Osteoblast (primary cell): ENCODE data around the gene F2R. TPM values are rescaled to one million over a fixed set of nuclear protein-coding genes. Genes with fewer than 3 reads are reported as not detected.

Experiments
- DNase-seq: peaks from one replicate; pipeline ENCODE4 v3.0.0; 2011; ENCODE audit warnings: low spot score, mixed read lengths; ENCODE audit not compliant: insufficient read length; ENCODE audit errors: missing footprints
- H2AFZ ChIP-seq: 2 replicates; pipeline ENCODE4 v1.6.0; 2011; ENCODE audit warnings: mild to moderate bottlenecking, low read length
- H3K27ac ChIP-seq: 2 replicates; pipeline ENCODE4 v1.5.1; 2011; ENCODE audit warnings: mild to moderate bottlenecking, low read depth, low read length, moderate library complexity
- H3K27me3 ChIP-seq: 2 replicates; pipeline ENCODE4 v1.6.0; 2012; ENCODE audit warnings: mild to moderate bottlenecking, control low read depth, inconsistent platforms, low read length, moderate library complexity; ENCODE audit not compliant: insufficient read depth
- H3K36me3 ChIP-seq: 2 replicates; pipeline ENCODE4 v1.5.1; 2011; ENCODE audit warnings: mild to moderate bottlenecking, low read length, control low read depth, moderate library complexity; ENCODE audit not compliant: insufficient read depth
- H3K4me1 ChIP-seq: 2 replicates; pipeline ENCODE4 v1.5.1; 2011; ENCODE audit warnings: mild to moderate bottlenecking, low read length, control low read depth, moderate library complexity; ENCODE audit not compliant: insufficient read depth
- H3K4me2 ChIP-seq: 2 replicates; pipeline ENCODE4 v1.6.0; 2011; ENCODE audit warnings: mild to moderate bottlenecking, low read length; ENCODE audit not compliant: insufficient read depth
- H3K4me3 ChIP-seq: fragments of 200-600 bp; sonication (generic); 3 replicates; pipeline ENCODE4 v1.5.1; 2012; ENCODE audit warnings: mild to moderate bottlenecking, low read length, inconsistent platforms; ENCODE audit not compliant: insufficient read depth
- H3K79me2 ChIP-seq: 2 replicates; pipeline ENCODE4 v1.6.0; 2012; ENCODE audit warnings: mild to moderate bottlenecking, low read length, control low read depth, inconsistent platforms; ENCODE audit not compliant: insufficient read depth
- H3K9me3 ChIP-seq: 2 replicates; pipeline ENCODE4 v1.5.1; 2011; ENCODE audit warnings: low read depth, low read length, control low read depth
- H4K20me1 ChIP-seq: 2 replicates; pipeline ENCODE4 v1.6.0; 2012; ENCODE audit warnings: mild to moderate bottlenecking, low read length, control low read depth; ENCODE audit not compliant: insufficient read depth
- total RNA-seq: library from RNA; depleted of rRNA; stranded (reverse); fragments of >200 nt; gene quantifications from 2 replicates; pipeline ENCODE4 v1.2.3, GENCODE V29; 2012
- TF ChIP-seq, protein P1 (sequence below): IDR thresholded peaks from 2 replicates; pipeline ENCODE4 v1.5.1; 2011; ENCODE audit warnings: mild to moderate bottlenecking, low read depth, low read length, moderate library complexity; ENCODE audit errors: extremely low read depth

F2R gene
- total RNA-seq = 38.7 and 41.0 TPM in 2 replicates

DNA sequence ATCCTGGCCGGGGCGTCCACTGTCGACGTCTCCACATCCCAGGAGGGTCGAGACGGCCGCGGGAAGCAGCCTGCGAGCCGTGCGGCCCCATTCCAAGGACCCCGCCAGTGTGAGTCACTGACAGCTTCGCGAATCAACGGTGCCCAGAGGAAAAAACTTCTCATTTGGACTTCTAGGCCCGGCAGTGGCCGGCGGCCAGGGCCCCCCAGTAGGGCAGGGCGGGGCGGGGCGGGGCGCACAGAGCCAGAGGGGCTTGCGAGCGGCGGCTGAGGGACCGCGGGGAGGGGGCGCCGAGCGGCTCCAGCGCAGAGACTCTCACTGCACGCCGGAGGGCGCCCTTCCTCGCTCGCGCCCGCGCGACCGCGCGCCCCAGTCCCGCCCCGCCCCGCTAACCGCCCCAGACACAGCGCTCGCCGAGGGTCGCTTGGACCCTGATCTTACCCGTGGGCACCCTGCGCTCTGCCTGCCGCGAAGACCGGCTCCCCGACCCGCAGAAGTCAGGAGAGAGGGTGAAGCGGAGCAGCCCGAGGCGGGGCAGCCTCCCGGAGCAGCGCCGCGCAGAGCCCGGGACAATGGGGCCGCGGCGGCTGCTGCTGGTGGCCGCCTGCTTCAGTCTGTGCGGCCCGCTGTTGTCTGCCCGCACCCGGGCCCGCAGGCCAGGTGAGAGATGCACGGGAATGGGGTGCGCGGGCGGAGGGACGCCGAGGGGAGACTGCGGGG, at the start of gene F2R:
Gene F2R (plus strand): TSS at position 391 of the 720 bp plus-strand sequence. CDS start 182 bp downstream, at position 573.
- H3K9me3 ChIP-seq = no peaks in the 10 kb centered on the region
- no peaks in the 10 kb centered on the region for H3K36me3 ChIP-seq
- peak; percentile 95 for DNase-seq
- peak within 1 kb of the TSS; percentile 97 for H3K4me2 ChIP-seq
- TF ChIP-seq, protein P1, sequence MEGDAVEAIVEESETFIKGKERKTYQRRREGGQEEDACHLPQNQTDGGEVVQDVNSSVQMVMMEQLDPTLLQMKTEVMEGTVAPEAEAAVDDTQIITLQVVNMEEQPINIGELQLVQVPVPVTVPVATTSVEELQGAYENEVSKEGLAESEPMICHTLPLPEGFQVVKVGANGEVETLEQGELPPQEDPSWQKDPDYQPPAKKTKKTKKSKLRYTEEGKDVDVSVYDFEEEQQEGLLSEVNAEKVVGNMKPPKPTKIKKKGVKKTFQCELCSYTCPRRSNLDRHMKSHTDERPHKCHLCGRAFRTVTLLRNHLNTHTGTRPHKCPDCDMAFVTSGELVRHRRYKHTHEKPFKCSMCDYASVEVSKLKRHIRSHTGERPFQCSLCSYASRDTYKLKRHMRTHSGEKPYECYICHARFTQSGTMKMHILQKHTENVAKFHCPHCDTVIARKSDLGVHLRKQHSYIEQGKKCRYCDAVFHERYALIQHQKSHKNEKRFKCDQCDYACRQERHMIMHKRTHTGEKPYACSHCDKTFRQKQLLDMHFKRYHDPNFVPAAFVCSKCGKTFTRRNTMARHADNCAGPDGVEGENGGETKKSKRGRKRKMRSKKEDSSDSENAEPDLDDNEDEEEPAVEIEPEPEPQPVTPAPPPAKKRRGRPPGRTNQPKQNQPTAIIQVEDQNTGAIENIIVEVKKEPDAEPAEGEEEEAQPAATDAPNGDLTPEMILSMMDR = peak; percentile 24
- H3K27ac ChIP-seq = peak within 1 kb of the TSS; percentile 83
- peaks cover 3% of the 10 kb centered on the region for H4K20me1 ChIP-seq
- peaks cover 11% of the 10 kb centered on the region for H3K4me1 ChIP-seq
- H2AFZ ChIP-seq = peak within 1 kb of the TSS; percentile 86
- H3K79me2 ChIP-seq = peaks cover 46% of the 10 kb centered on the region
- peak within 1 kb of the TSS; percentile 95 for H3K4me3 ChIP-seq
- peaks cover 9% of the 10 kb centered on the region for H3K27me3 ChIP-seq

DNA sequence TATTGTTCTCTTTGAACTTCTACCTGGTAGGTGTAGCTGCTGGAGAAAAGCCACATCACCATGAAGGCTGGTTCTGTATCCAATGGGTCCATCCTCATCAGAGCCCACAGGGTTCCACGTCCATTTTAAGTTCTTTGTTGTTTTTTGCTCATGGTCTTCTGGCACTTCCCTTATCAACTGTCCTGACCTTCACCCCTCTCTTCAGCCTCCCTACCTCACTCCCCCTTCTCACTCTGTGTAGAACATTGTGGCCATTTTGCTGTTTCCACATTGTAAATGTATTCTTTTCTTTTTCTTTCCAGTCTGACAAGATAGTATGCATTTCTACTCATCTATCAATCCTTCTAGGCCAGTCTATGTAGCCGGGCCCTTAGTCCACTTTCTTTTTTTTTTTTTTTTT, 48.4 kb upstream of the F2R start:
- Histone ChIP-seq H3K4me2 (no peak overlapping the region), H4K20me1 (no peaks in the 10 kb centered on the region), H2AFZ (no peak overlapping the region), H3K36me3 (no peaks in the 10 kb centered on the region), H3K27ac (no peak overlapping the region), H3K27me3 (no peaks in the 10 kb centered on the region), H3K4me3 (no peak overlapping the region), H3K79me2 (no peaks in the 10 kb centered on the region), H3K4me1 (no peaks in the 10 kb centered on the region), H3K9me3 (no peaks in the 10 kb centered on the region)
- no peak for DNase-seq
- TF ChIP-seq, protein P1 = no peak

DNA sequence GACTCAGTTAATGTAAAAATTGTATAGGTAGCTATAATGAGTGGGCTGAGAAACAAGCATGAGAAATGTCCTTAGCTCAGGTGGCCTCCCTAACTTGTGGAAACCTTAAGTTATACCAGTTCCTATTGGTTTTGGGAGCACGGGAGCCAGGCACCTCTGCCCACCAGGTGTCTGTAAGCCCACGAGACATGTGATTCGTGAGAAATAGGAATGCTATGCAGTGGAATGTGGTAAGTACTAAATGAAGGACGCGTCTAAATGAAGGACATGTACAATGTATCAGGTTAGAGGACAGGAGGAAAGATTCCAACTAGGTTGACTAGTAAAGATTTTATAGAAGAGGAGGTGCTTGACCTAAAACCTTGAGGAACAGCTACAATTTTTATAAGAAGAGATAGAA, 46.7 kb upstream of the F2R start:
- Histone ChIP-seq H3K4me1 (no peaks in the 10 kb centered on the region), H3K4me2 (no peak overlapping the region), H3K79me2 (no peaks in the 10 kb centered on the region), H3K36me3 (no peaks in the 10 kb centered on the region), H3K4me3 (no peak overlapping the region), H2AFZ (no peak overlapping the region), H3K9me3 (no peaks in the 10 kb centered on the region), H4K20me1 (no peaks in the 10 kb centered on the region), H3K27ac (no peak overlapping the region), H3K27me3 (no peaks in the 10 kb centered on the region)
- no peak for DNase-seq
- TF ChIP-seq, protein P1 = no peak

DNA sequence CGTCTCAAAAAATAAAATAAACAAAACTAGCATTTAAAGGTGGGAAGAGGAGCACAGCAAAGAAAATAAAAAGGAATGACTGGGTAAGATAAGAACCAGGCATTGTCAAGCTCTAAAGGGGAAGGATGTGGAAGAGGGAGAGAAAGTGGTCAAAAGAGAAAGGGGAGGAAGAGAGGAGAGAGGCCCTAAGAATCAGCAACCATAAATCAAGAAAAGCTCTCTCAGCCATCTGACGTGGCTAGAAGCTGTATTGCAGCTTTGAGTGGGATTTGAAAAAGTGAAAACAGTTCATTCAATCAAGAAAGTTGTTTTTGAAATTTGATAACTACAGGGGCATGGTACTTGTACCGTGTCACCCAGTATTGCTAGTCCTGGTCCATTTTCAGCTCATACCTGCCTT, 45.4 kb upstream of the F2R start:
- H3K4me1 ChIP-seq = no peaks in the 10 kb centered on the region
- TF ChIP-seq, protein P1 = no peak
- no peaks in the 10 kb centered on the region for H3K36me3 ChIP-seq
- H3K79me2 ChIP-seq = no peaks in the 10 kb centered on the region
- no peaks in the 10 kb centered on the region for H3K27me3 ChIP-seq
- H3K4me3 ChIP-seq = no peak overlapping the region
- H3K4me2 ChIP-seq = no peak overlapping the region
- H3K27ac ChIP-seq = no peak overlapping the region
- no peaks in the 10 kb centered on the region for H3K9me3 ChIP-seq
- H4K20me1 ChIP-seq = no peaks in the 10 kb centered on the region
- no peak overlapping the region for H2AFZ ChIP-seq
- no peak for DNase-seq
